Astrocyte of the spinal cord (primary cell): Measurements from ENCODE around the gene DMBX1.

Experiments
- DNase-seq: peaks from one replicate; pipeline ENCODE4 v3.0.0; 2011; ENCODE audit warnings: low read depth, low spot score
- H3K4me3 ChIP-seq: 2 replicates; pipeline ENCODE4 v1.5.1; 2011; ENCODE audit warnings: low read depth, mild to moderate bottlenecking, low read length, moderate library complexity
- CTCF ChIP-seq: IDR thresholded peaks from 2 replicates; pipeline ENCODE4 v1.5.1; 2012; ENCODE audit warnings: low read depth, mild to moderate bottlenecking, low read length, inconsistent platforms
- in situ Hi-C: cut with HindIII; loops from 2 replicates; pipeline ENCODE4 v1.10.0; 2017; ENCODE audit warnings: low sequenced_read_pairs

The DMBX1 gene

GRCh38 chr1:46483589-46483988, 6.0 kb upstream of the DMBX1 start:
- no peak for TF ChIP-seq CTCF
- H3K4me3 ChIP-seq = no peak overlapping the region
- in situ Hi-C loops = no loop called here
- no peak for DNase-seq

DNA sequence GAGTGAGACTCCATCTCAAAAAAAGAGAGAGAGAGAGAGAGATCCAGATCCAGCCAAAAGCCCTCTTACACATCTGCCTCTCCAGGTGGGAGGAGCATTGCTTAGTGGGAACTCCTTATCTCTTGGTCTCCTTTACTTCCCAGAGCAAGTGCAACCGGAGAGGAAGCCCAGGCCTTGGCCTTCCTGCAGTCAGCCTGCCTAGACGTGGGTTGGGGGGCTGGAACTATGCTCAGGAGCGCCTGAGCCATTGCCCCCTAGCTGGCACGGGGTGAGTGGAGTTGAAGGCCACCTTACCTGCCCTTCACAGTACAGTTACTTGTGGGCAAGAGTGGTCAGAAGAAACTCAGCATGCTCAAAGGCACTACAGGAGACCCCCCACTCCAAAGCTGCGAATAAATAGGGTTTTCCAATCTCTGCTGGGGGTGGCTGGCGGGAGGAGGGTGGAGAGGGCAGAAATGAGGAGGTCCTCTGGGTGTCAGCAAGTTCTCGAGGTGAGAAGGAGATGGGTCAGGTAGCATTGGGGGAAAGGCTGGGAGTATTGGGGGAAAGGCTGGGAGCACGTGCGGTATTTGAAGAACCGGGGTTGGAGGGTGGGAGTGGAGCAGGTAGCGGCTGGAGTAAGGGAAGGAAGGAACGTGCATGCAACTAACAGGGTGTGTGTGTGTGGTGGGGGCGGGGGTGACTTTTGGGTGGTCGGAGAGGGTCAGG, 4.7 kb upstream of the DMBX1 start:
- H3K4me3 ChIP-seq = no peak overlapping the region
- no peak for DNase-seq
- TF ChIP-seq CTCF = no peak
- in situ Hi-C loops = no loop called here

DNA sequence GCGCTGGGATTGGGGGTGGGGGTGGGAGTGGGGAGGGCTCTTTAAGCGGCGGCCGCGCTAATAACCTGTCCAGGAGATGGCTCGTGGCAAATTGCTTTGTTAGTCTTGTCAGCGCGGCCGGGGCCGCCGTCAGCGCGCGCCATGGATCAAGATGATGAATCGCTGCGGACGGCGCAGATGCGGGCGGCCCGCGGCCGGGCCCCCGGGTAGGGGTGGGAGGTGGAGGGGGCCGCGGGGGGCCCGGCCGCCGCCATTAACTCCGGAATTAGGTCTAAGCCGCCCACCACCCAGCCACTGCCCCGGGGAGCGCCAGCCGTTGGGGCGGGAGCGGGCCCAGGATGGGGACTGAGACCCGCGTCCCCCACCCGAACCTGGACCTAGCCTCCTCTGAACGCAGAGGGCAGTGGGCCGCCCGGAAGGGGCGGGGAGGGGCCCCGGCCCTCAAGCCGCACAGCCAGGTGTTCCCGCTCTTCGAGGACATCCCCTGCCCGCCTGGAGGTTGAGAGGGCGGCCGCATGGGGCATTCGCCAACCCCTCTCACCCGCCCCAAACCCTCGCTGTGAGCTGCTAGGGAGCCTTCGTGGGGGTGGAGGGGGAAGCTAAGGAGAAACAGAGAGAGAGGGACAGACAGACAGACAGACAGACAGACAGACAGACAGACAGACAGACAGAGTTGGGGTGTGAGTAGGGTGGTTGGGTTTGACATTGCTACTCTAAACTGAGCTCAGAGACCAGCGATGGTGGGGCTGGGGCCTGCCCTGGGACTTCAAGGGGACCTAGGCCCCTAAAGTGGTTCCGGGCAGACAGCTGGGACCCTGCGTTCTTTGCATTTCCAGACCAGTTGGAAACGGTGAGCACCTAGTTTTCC, 3.8 kb upstream of the DMBX1 start:
- no peak for TF ChIP-seq CTCF
- in situ Hi-C loops = no loop called here
- H3K4me3 ChIP-seq = no peak overlapping the region
- no peak for DNase-seq

- H3K4me3 ChIP-seq = no peak overlapping the region
- no peak for TF ChIP-seq CTCF
- in situ Hi-C loops = no loop called here
- DNase-seq = no peak
Observed at GRCh38 chr1:46486432-46487015, 3.1 kb upstream of the DMBX1 start.

- TF ChIP-seq CTCF = peak; percentile 46
- no peak for DNase-seq
- in situ Hi-C loops = no loop called here
Observed at GRCh38 chr1:46487818-46488218, 1.8 kb upstream of the DMBX1 start.

GRCh38 chr1:46488343-46489168, 1.1 kb upstream of the DMBX1 start:
- in situ Hi-C loops = no loop called here
- TF ChIP-seq CTCF = no peak
- DNase-seq = no peak
- H3K4me3 ChIP-seq = no peak overlapping the region

More at GRCh38 chr1:46487818-46488218, 1.8 kb upstream of the DMBX1 start:
- no peak overlapping the region for H3K4me3 ChIP-seq
